Endothelial cell of umbilical vein (primary cell): ENCODE data around the gene FUBP3. TPM values are rescaled to one million over a fixed set of nuclear protein-coding genes. Genes with fewer than 3 reads are reported as not detected.

Source experiments
- BruUV-seq: library from RNA; stranded (reverse); fragments of 400-500 nt; replicated peaks from 2 replicates; lab custom pipeline; 2021; lab: Mats Ljungman, UMichigan
- CTCF ChIA-PET: fragments of 300-600, 350-600 bp; sonication (Branson Sonifier 250); formaldehyde crosslinking; loops from one replicate; lab custom pipeline; 2021; ENCODE audit warnings: antibody characterized with exemption, inconsistent platforms; lab: Charles Lee
- POLR2A ChIA-PET: fragments of 300-600, 350-600 bp; sonication (Branson Sonifier 250); formaldehyde crosslinking; loops from one replicate; lab custom pipeline; 2021; ENCODE audit warnings: antibody characterized with exemption, inconsistent platforms; lab: Charles Lee
- DNase-seq: peaks from one replicate; pipeline ENCODE4 v3.0.0-alpha.2; 2011; ENCODE audit warnings: low read depth, low spot score
- FAIRE-seq: peaks from 2 replicates; lab custom pipeline; 2011; peaks lifted over from hg19 to GRCh38; lab: Jason Lieb, UNC
- H2AFZ ChIP-seq: 2 replicates; pipeline ENCODE4 v1.6.0; 2012; ENCODE audit warnings: low read depth, low read length, control low read depth, inconsistent platforms
- H3K27ac ChIP-seq: 2 replicates; pipeline ENCODE4 v1.5.1; 2011; ENCODE audit warnings: low read depth, mild to moderate bottlenecking, control low read depth, low read length, moderate library complexity; ENCODE audit not compliant: insufficient read depth
- H3K27me3 ChIP-seq, 2 experiments: 2 replicates each; pipeline versions ENCODE4 v1.6.0 to v1.6.1; 2011; ENCODE audit warnings: low read length in 2 of 2, mixed read lengths in 1 of 2; ENCODE audit not compliant: control insufficient read depth in 2 of 2, insufficient read depth in 2 of 2
- H3K36me3 ChIP-seq, 2 experiments: 2 replicates in 1 of 2; 3 replicates in 1 of 2; pipeline ENCODE4 v1.5.1; 2011; ENCODE audit warnings: low read length in 2 of 2, mild to moderate bottlenecking in 1 of 2, moderate library complexity in 1 of 2; ENCODE audit not compliant: control insufficient read depth in 2 of 2, insufficient read depth in 2 of 2; ENCODE audit errors: extremely low read depth in 1 of 2
- H3K4me1 ChIP-seq: 3 replicates; pipeline ENCODE4 v1.5.1; 2011; ENCODE audit warnings: mild to moderate bottlenecking, low read length; ENCODE audit not compliant: control insufficient read depth, insufficient read depth; ENCODE audit errors: extremely low read depth
- H3K4me2 ChIP-seq: 2 replicates; pipeline ENCODE4 v1.6.1; 2011; ENCODE audit warnings: low read length, control low read depth, mixed read lengths; ENCODE audit not compliant: insufficient read depth
- H3K4me3 ChIP-seq, 3 experiments: fragments of 200-600 bp in 1 of 3; sonication (generic), shearing (Covaris generic) in 1 of 3; replicated peaks in 1 of 3; 2 replicates each; pipeline ENCODE4 v1.5.1; 2011 to 2016; ENCODE audit warnings: control low read depth in 3 of 3, low read length in 3 of 3, mild to moderate bottlenecking in 2 of 3, inconsistent platforms in 1 of 3, low read depth in 1 of 3, moderate library complexity in 1 of 3; ENCODE audit not compliant: insufficient read depth in 1 of 3
- H3K79me2 ChIP-seq: 2 replicates; pipeline ENCODE4 v1.6.0; 2012; ENCODE audit warnings: low read length, inconsistent platforms; ENCODE audit not compliant: control insufficient read depth, insufficient read depth
- H3K9ac ChIP-seq: replicated peaks from 2 replicates; pipeline ENCODE3; 2011; ENCODE audit warnings: low read length, control low read depth; ENCODE audit not compliant: insufficient read depth; ENCODE audit errors: extremely low read depth
- H3K9me1 ChIP-seq: replicated peaks from 3 replicates; pipeline ENCODE4 v1.6.0; 2011; ENCODE audit warnings: mild to moderate bottlenecking, low read length; ENCODE audit not compliant: control insufficient read depth, insufficient read depth; ENCODE audit errors: extremely low read depth
- H3K9me3 ChIP-seq: replicated peaks from 2 replicates; pipeline ENCODE4 v1.5.1; 2012; ENCODE audit warnings: low read length, inconsistent platforms; ENCODE audit not compliant: control insufficient read depth, insufficient read depth
- H4K20me1 ChIP-seq: replicated peaks from 2 replicates; pipeline ENCODE3; 2011; ENCODE audit warnings: mild to moderate bottlenecking, low read length; ENCODE audit not compliant: control insufficient read depth, insufficient read depth; ENCODE audit errors: extremely low read depth
- CTCF ChIP-seq, 2 donors: IDR thresholded peaks; 1 replicate in 1 of 2; 2 replicates in 1 of 2; pipeline ENCODE4 v1.5.1; 2011; ENCODE audit warnings: low read length in 2 of 2, mild to moderate bottlenecking in 2 of 2, moderate library complexity in 2 of 2, control low read depth in 1 of 2, inconsistent platforms in 1 of 2, low read depth in 1 of 2; ENCODE audit not compliant: insufficient read depth in 1 of 2; ENCODE audit errors: extremely low read depth in 1 of 2
- EZH2 ChIP-seq: IDR thresholded peaks from 2 replicates; pipeline ENCODE4 v1.6.1; 2012; ENCODE audit warnings: borderline replicate concordance, low read depth, mild to moderate bottlenecking, moderate library complexity, low read length, inconsistent platforms; ENCODE audit not compliant: severe bottlenecking
- FOS ChIP-seq: IDR thresholded peaks from 2 replicates; pipeline ENCODE4 v1.6.1; 2011; ENCODE audit warnings: mild to moderate bottlenecking, low read length, moderate library complexity, borderline replicate concordance; ENCODE audit not compliant: insufficient read depth
- GATA2 ChIP-seq: IDR thresholded peaks from 2 replicates; pipeline ENCODE4 v1.7.0; 2011; ENCODE audit warnings: low read depth, mild to moderate bottlenecking, moderate library complexity, mixed read lengths, low read length; ENCODE audit not compliant: insufficient read length, insufficient read depth
- JUN ChIP-seq: IDR thresholded peaks from 2 replicates; pipeline ENCODE4 v1.6.1; 2011; ENCODE audit warnings: borderline replicate concordance, low read depth; ENCODE audit not compliant: insufficient read length, insufficient read depth
- MYC ChIP-seq: IDR thresholded peaks from one replicate; pipeline ENCODE4 v1.6.1; 2011; ENCODE audit warnings: mild to moderate bottlenecking, low read depth, low read length
- POLR2A ChIP-seq: IDR thresholded peaks from 2 replicates; pipeline ENCODE4 v1.6.1; 2012; ENCODE audit warnings: low read depth, mild to moderate bottlenecking, control low read depth, low read length
- POLR2AphosphoS5 ChIP-seq: IDR thresholded peaks from 2 replicates; pipeline ENCODE4 v1.6.1; 2012; ENCODE audit warnings: low read depth, mild to moderate bottlenecking, control low read depth, low read length, moderate library complexity; ENCODE audit not compliant: insufficient read depth
- dilution Hi-C: fragments of 300-500 bp; cut with MboI; formaldehyde crosslinking; loops from one replicate; pipeline ENCODE4 v1.15.0; 2019; ENCODE audit warnings: low sequenced_read_pairs; ENCODE audit not compliant: extremely low pct_ligation_motif_present
- intact Hi-C: fragments of 100-400 bp; cut with micrococcal nuclease; formaldehyde crosslinking; loops from one replicate; pipeline ENCODE4 v1.10.0; 2022
- polyA plus RNA-seq, 4 experiments: library from polyadenylated mRNA; depleted of rRNA in 3 of 4; stranded (reverse) in 3 of 4; unstranded in 1 of 4; fragments of >200 nt; gene quantifications; 2 replicates each; pipeline versions ENCODE4 v1.2.1 to v1.2.3, GENCODE V29; 2011 to 2012; ENCODE audit warnings: missing spikeins in 1 of 4
- total RNA-seq: library from RNA; stranded (reverse); gene quantifications from 2 replicates; pipeline ENCODE4 v1.2.3, GENCODE V29; 2021
- TF ChIP-seq, protein P1 (sequence below): IDR thresholded peaks from 2 replicates; pipeline ENCODE4 v1.6.1; 2011; ENCODE audit not compliant: insufficient read depth, insufficient read length

The FUBP3 gene
- total and polyA plus RNA-seq, 2 donors (not counting 3 experiments of a cell fraction or from before 2014, with no cell fraction given), result 19.4 to 50.9 TPM

DNA sequence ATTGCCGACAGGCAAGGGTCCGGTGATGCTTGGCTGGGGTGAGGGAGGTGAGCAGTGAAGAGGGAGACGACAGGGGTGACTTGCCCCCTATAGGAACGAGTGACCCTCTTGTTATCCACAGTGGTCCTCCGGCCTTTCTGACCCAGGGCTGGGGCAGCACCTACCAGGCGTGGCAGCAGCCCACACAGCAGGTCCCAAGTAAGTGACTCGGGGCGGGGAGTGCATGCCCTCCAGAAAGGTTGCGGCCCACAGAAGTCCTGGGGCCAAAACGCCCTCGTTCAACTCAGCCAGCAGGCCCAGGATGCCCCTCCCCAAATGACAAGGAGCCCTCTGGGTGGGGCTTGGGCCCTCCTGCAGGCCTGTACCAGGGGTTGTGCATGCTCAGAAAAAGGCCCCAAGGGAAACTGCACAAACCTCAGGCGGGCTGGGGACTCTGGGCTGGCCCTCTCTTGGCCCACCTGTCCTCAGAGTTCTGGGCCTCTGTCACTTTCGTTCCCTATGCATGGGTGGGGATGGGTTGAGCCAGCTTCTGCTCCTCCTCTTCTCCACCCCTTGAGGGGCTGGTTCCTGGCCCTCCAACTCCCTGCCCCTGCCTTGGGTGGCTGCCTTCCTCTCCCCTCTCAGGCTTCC lies 52.8 kb downstream of the FUBP3 start:
- H4K20me1 ChIP-seq, result no peaks in the 10 kb centered on the region
- FAIRE-seq (no peak), DNase-seq (no peak)
- H3K27ac ChIP-seq, result no peak overlapping the region
- BruUV-seq, result no TSS peak
- no peak overlapping the region for H3K4me3 ChIP-seq
- H3K9me3 ChIP-seq, result no peaks in the 10 kb centered on the region
- peaks cover 7 to 63% of the 10 kb centered on the region in 2 experiments for H3K36me3 ChIP-seq
- no peaks in the 10 kb centered on the region for H3K27me3 ChIP-seq
- no peak overlapping the region for H3K4me2 ChIP-seq
- ChIA-PET POLR2A (no interaction called here), CTCF (no interaction called here)
- intact Hi-C loops, result no loop called here
- H3K9ac ChIP-seq, result no peak overlapping the region
- no peak overlapping the region for H2AFZ ChIP-seq
- dilution Hi-C loops, result no loop called here
- H3K4me1 ChIP-seq, result no peaks in the 10 kb centered on the region
- TF ChIP-seq POLR2AphosphoS5 (no peak), CTCF (IDR thresholded peaks at IDR 0.05; ENCODE audit: extremely low read depth in 1 of 2, insufficient read depth in 1 of 2, low read depth in 1 of 2, low read length in 2 of 2) (no peak), MYC (no peak), EZH2 (no peak), FOS (no peak), POLR2A (no peak), JUN (no peak), GATA2 (no peak)
- TF ChIP-seq, protein P1, sequence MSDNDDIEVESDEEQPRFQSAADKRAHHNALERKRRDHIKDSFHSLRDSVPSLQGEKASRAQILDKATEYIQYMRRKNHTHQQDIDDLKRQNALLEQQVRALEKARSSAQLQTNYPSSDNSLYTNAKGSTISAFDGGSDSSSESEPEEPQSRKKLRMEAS, result no peak
- H3K79me2 ChIP-seq, result no peaks in the 10 kb centered on the region
- H3K9me1 ChIP-seq, result no peaks in the 10 kb centered on the region
